Measurements from ENCODE around the gene MGAT4B.

Gene MGAT4B

GRCh38 chr5:179765400-179765799, 41.3 kb downstream of the MGAT4B start:
- TF ChIP-seq NFIC (IDR thresholded peaks at IDR 0.05) (no peak), CREB1 (IDR thresholded peaks at IDR 0.05; ENCODE audit: low read depth) (no peak), USF1 (IDR thresholded peaks at IDR 0.05) (no peak), EGR1 (IDR thresholded peaks at IDR 0.05) (no peak), TEAD4 (IDR thresholded peaks at IDR 0.05) (no peak), TAF1 (IDR thresholded peaks at IDR 0.05; ENCODE audit: low read depth) (no peak), RAD21 (IDR thresholded peaks at IDR 0.05; ENCODE audit: low read depth) (no peak), CEBPB (IDR thresholded peaks at IDR 0.05) (no peak), MAX (IDR thresholded peaks at IDR 0.05) (no peak), FOXM1 (IDR thresholded peaks at IDR 0.05; ENCODE audit: borderline replicate concordance, low read depth) (no peak), TCF12 (IDR thresholded peaks at IDR 0.05; ENCODE audit: low read depth) (no peak), ZBTB7A (IDR thresholded peaks at IDR 0.05; ENCODE audit: low read depth) (no peak), EP300 (IDR thresholded peaks at IDR 0.05; ENCODE audit: borderline replicate concordance) (no peak), YY1 (IDR thresholded peaks at IDR 0.05; ENCODE audit: low read depth) (no peak), REST (IDR thresholded peaks at IDR 0.05; ENCODE audit: low read depth) (no peak)

- no peak for TF ChIP-seq TCF12 (IDR thresholded peaks at IDR 0.05; ENCODE audit: low read depth)
Measured at GRCh38 chr5:179764056-179764455, 42.6 kb downstream of the MGAT4B start.

GRCh38 chr5:179763215-179763945, 43.3 kb downstream of the MGAT4B start:
- TF ChIP-seq YY1 (IDR thresholded peaks at IDR 0.05; ENCODE audit: low read depth) = no peak
- peak; percentile 77 for TF ChIP-seq RAD21 (IDR thresholded peaks at IDR 0.05; ENCODE audit: low read depth)
- TF ChIP-seq TCF12 (IDR thresholded peaks at IDR 0.05; ENCODE audit: low read depth) = no peak
- no peak for TF ChIP-seq NFIC (IDR thresholded peaks at IDR 0.05)
- TF ChIP-seq USF1 (IDR thresholded peaks at IDR 0.05) = no peak
- no peak for TF ChIP-seq FOXM1 (IDR thresholded peaks at IDR 0.05; ENCODE audit: borderline replicate concordance, low read depth)

- TF ChIP-seq TEAD4 (IDR thresholded peaks at IDR 0.05) = no peak
- no peak for TF ChIP-seq EGR1 (IDR thresholded peaks at IDR 0.05)
- no peak for TF ChIP-seq TCF12 (IDR thresholded peaks at IDR 0.05; ENCODE audit: low read depth)
- TF ChIP-seq ZBTB7A (IDR thresholded peaks at IDR 0.05; ENCODE audit: low read depth) = no peak
- no peak for TF ChIP-seq TAF1 (IDR thresholded peaks at IDR 0.05; ENCODE audit: low read depth)
- TF ChIP-seq CEBPB (IDR thresholded peaks at IDR 0.05) = no peak
- no peak for TF ChIP-seq YY1 (IDR thresholded peaks at IDR 0.05; ENCODE audit: low read depth)
- TF ChIP-seq NFIC (IDR thresholded peaks at IDR 0.05) = no peak
- no peak for TF ChIP-seq MAX (IDR thresholded peaks at IDR 0.05)
- no peak for TF ChIP-seq REST (IDR thresholded peaks at IDR 0.05; ENCODE audit: low read depth)
- no peak for TF ChIP-seq USF1 (IDR thresholded peaks at IDR 0.05)
- no peak for TF ChIP-seq FOXM1 (IDR thresholded peaks at IDR 0.05; ENCODE audit: borderline replicate concordance, low read depth)
- no peak for TF ChIP-seq RAD21 (IDR thresholded peaks at IDR 0.05; ENCODE audit: low read depth)
- no peak for TF ChIP-seq EP300 (IDR thresholded peaks at IDR 0.05; ENCODE audit: borderline replicate concordance)
- no peak for TF ChIP-seq CREB1 (IDR thresholded peaks at IDR 0.05; ENCODE audit: low read depth)
Measured at GRCh38 chr5:179762781-179763176, 43.9 kb downstream of the MGAT4B start.

- TF ChIP-seq YY1 (IDR thresholded peaks at IDR 0.05; ENCODE audit: low read depth) = no peak
- TF ChIP-seq RAD21 (IDR thresholded peaks at IDR 0.05; ENCODE audit: low read depth) = no peak
- no peak for TF ChIP-seq REST (IDR thresholded peaks at IDR 0.05; ENCODE audit: low read depth)
- no peak for TF ChIP-seq FOXM1 (IDR thresholded peaks at IDR 0.05; ENCODE audit: borderline replicate concordance, low read depth)
- TF ChIP-seq TAF1 (IDR thresholded peaks at IDR 0.05; ENCODE audit: low read depth) = no peak
- TF ChIP-seq ZBTB7A (IDR thresholded peaks at IDR 0.05; ENCODE audit: low read depth) = no peak
- TF ChIP-seq EP300 (IDR thresholded peaks at IDR 0.05; ENCODE audit: borderline replicate concordance) = no peak
- no peak for TF ChIP-seq CEBPB (IDR thresholded peaks at IDR 0.05)
- no peak for TF ChIP-seq NFIC (IDR thresholded peaks at IDR 0.05)
- TF ChIP-seq TEAD4 (IDR thresholded peaks at IDR 0.05) = no peak
- no peak for TF ChIP-seq TCF12 (IDR thresholded peaks at IDR 0.05; ENCODE audit: low read depth)
- no peak for TF ChIP-seq MAX (IDR thresholded peaks at IDR 0.05)
- TF ChIP-seq CREB1 (IDR thresholded peaks at IDR 0.05; ENCODE audit: low read depth) = no peak
Measured at GRCh38 chr5:179762079-179762780, 44.4 kb downstream of the MGAT4B start.
